ENCODE results near the gene CHST1.

CHST1 gene

GRCh38 chr11:45625611-45626010 lies 39.8 kb downstream of the CHST1 start:
- Histone ChIP-seq H3K4me1 (ENCODE audit: insufficient read depth, low read length, severe bottlenecking) (no peaks in the 10 kb centered on the region), H3K9me2 (ENCODE audit: low read depth, low read length) (no peaks in the 10 kb centered on the region), H4K20me1 (ENCODE audit: insufficient read depth, low read length) (no peaks in the 10 kb centered on the region), H3K4me3 (ENCODE audit: low read depth, low read length, poor library complexity, severe bottlenecking) (no peak overlapping the region), H3K4me2 (ENCODE audit: low read length) (no peak overlapping the region), H3K36me3 (ENCODE audit: insufficient read depth, low read length) (no peaks in the 10 kb centered on the region), H3K9me3 (ENCODE audit: low read length) (no peaks in the 10 kb centered on the region; the same call in 1 of the 2 replicates), H3K9ac (ENCODE audit: low read length) (no peak overlapping the region), H3F3A (ENCODE audit: insufficient read depth, low read length) (no peaks in the 10 kb centered on the region), H3K27me3 (ENCODE audit: insufficient read depth, low read length) (no peaks in the 10 kb centered on the region), H2AFZ (ENCODE audit: low read length) (no peak overlapping the region), H3K27ac (ENCODE audit: low read depth, low read length, poor library complexity, severe bottlenecking) (no peak overlapping the region), H3K79me2 (ENCODE audit: insufficient read depth, low read length) (no peaks in the 10 kb centered on the region)
- TF ChIP-seq CTCF (IDR thresholded peaks at IDR 0.05; ENCODE audit: low read length) = no peak
- no peak for TF ChIP-seq EZH2 (IDR thresholded peaks at IDR 0.05; ENCODE audit: borderline replicate concordance, low read length)

- Histone ChIP-seq H3K9ac (ENCODE audit: low read length) (no peak overlapping the region), H3K9me3 (ENCODE audit: low read length) (peaks cover 3% of the 10 kb centered on the region; the same call in 1 of the 2 replicates)
Measured at GRCh38 chr11:45624095-45624494, 41.3 kb downstream of the CHST1 start.

GRCh38 chr11:45622861-45623260 lies 42.6 kb downstream of the CHST1 start:
- H4K20me1 ChIP-seq (ENCODE audit: insufficient read depth, low read length) = no peaks in the 10 kb centered on the region
- no peak overlapping the region for H2AFZ ChIP-seq (ENCODE audit: low read length)
- H3F3A ChIP-seq (ENCODE audit: insufficient read depth, low read length) = no peaks in the 10 kb centered on the region
- TF ChIP-seq CTCF (IDR thresholded peaks at IDR 0.05; ENCODE audit: low read length) (no peak), EZH2 (IDR thresholded peaks at IDR 0.05; ENCODE audit: borderline replicate concordance, low read length) (no peak)
- H3K36me3 ChIP-seq (ENCODE audit: insufficient read depth, low read length) = no peaks in the 10 kb centered on the region
- H3K27ac ChIP-seq (ENCODE audit: low read depth, low read length, poor library complexity, severe bottlenecking) = no peak overlapping the region
- H3K9me3 ChIP-seq (ENCODE audit: low read length) = peaks cover 3% of the 10 kb centered on the region; the same call in 1 of the 2 replicates
- no peak overlapping the region for H3K4me3 ChIP-seq (ENCODE audit: low read depth, low read length, poor library complexity, severe bottlenecking)
- no peaks in the 10 kb centered on the region for H3K79me2 ChIP-seq (ENCODE audit: insufficient read depth, low read length)
- H3K4me2 ChIP-seq (ENCODE audit: low read length) = no peak overlapping the region
- no peaks in the 10 kb centered on the region for H3K4me1 ChIP-seq (ENCODE audit: insufficient read depth, low read length, severe bottlenecking)
- H3K9me2 ChIP-seq (ENCODE audit: low read depth, low read length) = no peaks in the 10 kb centered on the region
- H3K9ac ChIP-seq (ENCODE audit: low read length) = no peak overlapping the region
- H3K27me3 ChIP-seq (ENCODE audit: insufficient read depth, low read length) = no peaks in the 10 kb centered on the region

More at GRCh38 chr11:45624095-45624494, 41.3 kb downstream of the CHST1 start:
- Histone ChIP-seq H3K27ac (ENCODE audit: low read depth, low read length, poor library complexity, severe bottlenecking) (no peak overlapping the region), H3K36me3 (ENCODE audit: insufficient read depth, low read length) (no peaks in the 10 kb centered on the region), H2AFZ (ENCODE audit: low read length) (no peak overlapping the region), H3K79me2 (ENCODE audit: insufficient read depth, low read length) (no peaks in the 10 kb centered on the region), H3K9me2 (ENCODE audit: low read depth, low read length) (no peaks in the 10 kb centered on the region), H3K4me3 (ENCODE audit: low read depth, low read length, poor library complexity, severe bottlenecking) (no peak overlapping the region), H3K27me3 (ENCODE audit: insufficient read depth, low read length) (no peaks in the 10 kb centered on the region), H3F3A (ENCODE audit: insufficient read depth, low read length) (no peaks in the 10 kb centered on the region), H4K20me1 (ENCODE audit: insufficient read depth, low read length) (no peaks in the 10 kb centered on the region), H3K4me1 (ENCODE audit: insufficient read depth, low read length, severe bottlenecking) (no peaks in the 10 kb centered on the region), H3K4me2 (ENCODE audit: low read length) (no peak overlapping the region)
- TF ChIP-seq CTCF (IDR thresholded peaks at IDR 0.05; ENCODE audit: low read length) = no peak
- no peak for TF ChIP-seq EZH2 (IDR thresholded peaks at IDR 0.05; ENCODE audit: borderline replicate concordance, low read length)

Measured in OCI-LY1 (cell line).